CD4-positive, alpha-beta T cell treated with Interleukin-4 for 4 hours (primary cell): ENCODE data around the gene ARFRP1.

Experiments used
- DNase-seq: peaks from one replicate; pipeline ENCODE4 v3.0.0-alpha.2; 2020

Gene ARFRP1

DNA sequence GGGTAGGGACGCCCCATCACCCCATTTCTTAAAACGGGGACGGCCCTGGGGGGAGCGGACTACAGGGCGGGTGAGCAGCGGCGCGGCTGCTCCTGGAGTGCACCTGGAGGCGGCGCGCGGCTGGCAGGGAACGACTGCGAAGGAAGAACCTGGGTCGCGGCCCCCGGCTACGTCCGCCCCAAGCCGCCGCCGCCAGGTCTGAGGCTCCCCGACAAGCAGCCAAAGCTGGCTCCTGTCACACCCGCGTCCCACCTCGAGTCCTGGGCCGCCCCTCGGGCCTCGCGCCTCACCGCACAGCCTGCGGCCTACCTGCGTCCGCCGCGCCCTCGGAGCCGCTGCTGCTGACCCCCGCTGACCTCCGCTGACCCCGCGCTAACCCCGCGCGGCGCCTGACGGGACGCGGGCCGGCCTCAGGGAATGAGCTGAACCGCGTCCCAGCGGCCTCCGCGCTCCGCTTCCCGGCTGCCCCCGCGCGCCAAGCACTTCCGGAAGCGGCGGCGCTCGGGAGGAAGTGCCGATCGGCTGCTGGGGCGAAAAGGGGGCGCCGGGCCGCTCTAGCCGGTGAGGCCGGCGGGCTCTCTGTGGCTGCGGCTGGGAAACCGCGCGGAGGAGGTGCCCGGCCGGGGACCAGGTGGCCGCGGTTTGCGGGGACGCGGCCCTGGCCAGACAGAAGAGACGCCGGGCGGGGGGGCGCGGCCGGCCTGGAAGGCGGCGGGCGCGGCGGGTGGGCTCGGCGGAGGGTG is at the start of gene ARFRP1, which contains the start of gene ZGPAT:
ARFRP1 (minus strand) TSS at position 419 of the 743 bp plus-strand sequence. CDS start 885 bp downstream, outside the sequence.
ZGPAT (plus strand) TSS at position 482 of the 743 bp plus-strand sequence. CDS start 542 bp downstream, outside the sequence.
- DNase-seq = peak; percentile 87

GRCh38 chr20:63756648-63756991 is 48.8 kb upstream of the ARFRP1 start:
- DNase-seq = no peak

DNA sequence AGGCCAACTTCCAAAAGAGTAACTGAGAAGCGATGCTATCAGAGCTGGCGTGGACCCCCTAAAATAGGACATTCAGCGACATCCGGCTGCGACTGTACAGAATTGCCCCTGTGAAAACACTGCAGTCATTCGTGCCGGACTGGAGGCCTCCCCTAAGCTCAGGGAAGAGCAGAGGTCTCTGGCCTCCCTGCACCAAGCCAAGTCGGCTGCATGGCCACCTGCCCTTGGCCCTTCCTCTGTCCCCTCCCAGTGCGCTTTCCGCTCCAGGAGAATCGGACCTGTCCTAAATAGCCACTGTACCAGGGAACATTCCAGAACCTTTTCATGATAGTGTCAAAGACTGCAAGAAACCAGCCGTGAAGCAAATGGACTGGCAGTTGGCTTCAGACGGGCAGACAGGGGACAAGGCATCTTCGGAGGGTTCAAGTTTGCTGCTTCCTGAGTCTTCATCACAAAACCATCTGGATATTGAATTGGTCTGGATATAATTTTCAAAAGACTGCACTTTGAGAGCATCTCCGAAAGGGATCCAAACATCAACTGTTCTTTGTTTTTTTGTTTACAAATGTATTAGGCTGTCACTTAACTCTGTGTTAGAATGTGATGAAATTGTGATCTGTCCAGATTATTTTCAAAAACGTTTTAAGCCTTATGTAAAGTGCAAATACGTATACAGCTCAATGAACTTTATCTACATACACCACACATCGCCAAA is 48.3 kb upstream of the ARFRP1 start:
- DNase-seq = no peak

GRCh38 chr20:63754008-63754407 is 46.2 kb upstream of the ARFRP1 start:
- no peak for DNase-seq

DNA sequence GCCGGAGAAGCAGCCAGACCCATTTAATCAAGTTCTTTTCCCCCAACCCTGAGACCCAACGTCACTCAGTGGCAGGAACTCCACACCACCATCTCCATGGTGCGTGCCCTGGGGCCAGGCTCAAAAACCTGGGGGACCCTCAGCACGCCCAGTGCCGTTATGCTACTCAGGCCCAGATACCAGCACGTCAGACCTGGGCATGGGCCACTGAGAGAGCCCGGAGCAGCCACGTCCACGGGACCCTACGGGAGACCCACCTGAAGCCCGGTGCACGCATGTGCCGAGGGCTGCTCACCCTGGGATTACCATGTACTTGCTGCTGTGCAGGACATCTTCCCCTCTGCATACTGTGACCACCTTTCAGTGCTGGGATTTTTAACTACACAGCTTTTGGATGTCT is 45.6 kb upstream of the ARFRP1 start:
- no peak for DNase-seq

- DNase-seq = no peak
Observed at GRCh38 chr20:63752411-63753101, 44.8 kb upstream of the ARFRP1 start.

DNA sequence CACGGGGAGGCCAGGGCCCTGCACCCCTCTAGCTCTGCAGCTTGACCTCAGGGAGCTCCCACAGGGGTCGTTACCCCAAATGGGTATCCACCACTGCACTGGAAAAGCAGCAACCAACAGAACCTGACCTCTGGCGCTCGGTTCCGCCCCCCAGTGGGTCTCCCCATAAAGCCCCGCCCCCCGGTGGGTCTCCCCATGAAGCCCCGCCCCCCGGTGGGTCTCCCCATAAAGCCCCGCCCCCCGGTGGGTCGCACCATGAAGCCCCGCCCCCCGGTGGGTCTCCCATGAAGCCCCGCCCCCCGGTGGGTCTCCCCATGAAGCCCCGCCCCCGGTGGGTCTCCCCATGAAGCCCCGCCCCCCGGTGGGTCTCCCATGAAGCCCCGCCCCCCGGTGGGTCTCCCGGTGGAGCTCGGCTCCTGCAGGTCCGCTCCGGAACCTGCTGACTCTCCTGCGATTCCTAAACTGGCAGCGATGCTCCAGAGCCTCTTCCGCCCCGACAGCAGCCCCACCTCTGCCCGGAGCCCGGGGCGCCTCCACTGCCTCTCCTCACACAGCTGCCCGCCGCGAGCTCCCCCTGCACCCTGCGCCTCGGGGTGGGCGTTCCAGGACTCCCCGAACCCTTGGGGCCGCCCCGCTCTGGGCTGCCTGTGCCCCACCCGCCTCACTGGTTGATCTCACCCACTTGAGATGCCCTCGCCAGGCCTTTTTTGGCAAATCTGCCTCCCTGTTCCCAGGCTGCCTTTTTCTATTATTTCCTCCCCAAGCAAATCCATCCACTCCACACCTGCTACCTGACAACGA is 43.9 kb upstream of the ARFRP1 start:
- DNase-seq = no peak

DNA sequence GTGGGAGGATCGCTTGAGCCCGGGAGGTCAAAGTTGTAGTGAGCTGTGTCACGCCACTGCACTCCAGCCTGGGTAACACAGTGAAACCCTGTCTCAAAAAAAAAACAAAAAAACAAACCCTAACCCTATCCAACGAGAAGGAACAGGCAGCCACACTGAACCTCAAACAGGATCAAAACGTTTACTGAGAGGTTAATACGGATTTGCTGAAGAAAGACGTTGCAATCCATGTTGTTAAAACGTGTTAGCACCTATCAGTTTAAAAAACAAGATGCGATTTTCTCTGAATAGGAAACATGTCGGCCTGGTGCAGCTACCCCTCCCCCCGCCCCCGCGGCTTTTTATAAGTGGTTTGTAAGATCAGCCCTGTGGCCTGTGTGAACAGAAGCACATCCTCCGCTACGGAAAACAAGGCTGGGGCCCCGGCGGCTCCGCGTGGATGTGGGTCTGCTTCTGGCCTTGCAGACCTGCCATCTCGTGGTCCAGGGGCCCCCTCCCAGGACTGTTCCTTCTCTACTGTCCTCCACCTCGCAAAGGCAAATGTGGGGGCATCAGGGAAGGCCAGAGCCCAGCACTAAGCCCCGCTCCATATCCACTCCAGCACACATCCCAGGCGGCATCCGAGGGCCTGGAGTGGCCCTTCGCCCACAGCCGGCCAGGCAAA is 43.2 kb upstream of the ARFRP1 start:
- peak; percentile 57 for DNase-seq

- DNase-seq = no peak
Observed at GRCh38 chr20:63749597-63750508, 42.1 kb upstream of the ARFRP1 start.

DNA sequence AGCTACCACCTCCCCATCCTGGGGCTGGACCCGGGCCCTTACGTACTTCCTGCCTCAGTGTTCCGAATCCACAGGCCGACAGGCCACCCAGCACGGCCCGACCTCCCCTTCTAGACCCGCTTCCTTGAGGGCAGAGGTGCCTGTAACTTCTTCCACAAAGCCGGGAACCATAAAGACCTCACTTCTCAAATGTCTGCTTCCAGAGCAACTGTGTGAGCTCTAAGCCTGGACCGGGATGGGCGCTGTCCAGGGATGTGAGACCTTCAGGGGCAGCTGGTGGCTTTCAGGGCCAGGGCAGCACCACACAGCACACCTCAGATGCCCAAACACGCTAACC is 41.1 kb upstream of the ARFRP1 start:
- no peak for DNase-seq

DNA sequence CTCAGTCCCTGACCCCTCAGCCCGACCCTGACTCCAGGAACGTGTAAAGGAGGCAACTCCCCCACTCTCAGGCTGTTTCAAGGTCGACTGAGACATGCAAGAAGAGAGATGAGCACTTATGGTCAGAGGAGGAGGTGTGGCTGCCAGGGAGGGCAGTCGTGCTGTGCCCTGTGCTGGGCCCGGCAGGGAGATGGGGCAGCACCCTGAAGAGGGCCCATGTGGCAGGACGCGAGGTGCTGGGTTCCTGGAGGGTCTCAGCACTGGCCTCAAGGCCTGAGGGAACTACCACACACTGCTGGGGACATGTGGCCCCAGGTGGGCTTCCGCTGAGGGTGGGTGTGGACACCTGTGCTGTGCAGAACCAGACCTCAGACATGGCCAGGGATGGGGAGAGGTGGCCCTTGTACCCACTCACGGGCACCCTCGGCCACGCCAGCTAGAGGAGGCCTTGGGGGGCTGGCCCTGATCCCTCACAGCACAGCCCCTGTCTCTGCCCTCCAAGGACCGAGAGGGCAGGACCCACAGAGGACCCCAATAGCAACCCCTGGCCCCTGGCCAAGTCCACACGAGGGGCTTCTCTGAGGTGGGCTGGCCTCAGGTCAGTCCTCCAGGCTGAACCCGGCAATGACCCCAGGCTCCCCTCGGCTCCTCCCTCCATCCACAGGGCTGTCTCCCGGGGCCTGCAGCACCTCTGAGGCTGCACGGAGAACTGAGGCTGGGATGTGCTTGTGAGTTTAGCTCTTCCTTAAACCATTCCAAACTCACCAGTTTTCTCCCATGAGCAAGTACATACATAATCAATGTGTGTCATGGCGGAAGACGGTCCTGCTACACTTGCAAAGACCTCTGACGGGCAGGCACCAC is 40.5 kb upstream of the ARFRP1 start:
- no peak for DNase-seq

DNA sequence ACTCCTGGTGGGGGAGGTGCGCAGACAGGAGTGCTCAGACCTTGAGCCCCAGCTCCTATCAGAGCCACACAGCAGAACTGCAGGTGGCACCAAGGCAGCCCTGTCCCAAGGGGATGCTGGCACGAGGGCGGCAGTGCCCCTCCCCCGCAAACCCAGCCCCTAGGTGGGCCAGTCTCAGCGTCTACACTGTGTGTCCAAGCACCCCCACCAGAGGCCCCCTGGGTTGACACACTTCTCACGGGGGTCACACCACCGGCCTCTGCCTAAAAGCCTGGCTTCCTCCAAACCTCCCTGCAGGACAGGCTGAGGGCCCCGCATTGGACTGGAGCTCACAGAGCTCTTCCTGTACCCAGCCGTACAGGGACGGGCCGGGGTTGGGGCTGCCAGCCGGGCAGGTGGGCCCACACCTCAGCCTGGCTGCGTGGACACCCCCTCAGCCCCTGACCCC is 39.9 kb upstream of the ARFRP1 start:
- DNase-seq = no peak

DNA sequence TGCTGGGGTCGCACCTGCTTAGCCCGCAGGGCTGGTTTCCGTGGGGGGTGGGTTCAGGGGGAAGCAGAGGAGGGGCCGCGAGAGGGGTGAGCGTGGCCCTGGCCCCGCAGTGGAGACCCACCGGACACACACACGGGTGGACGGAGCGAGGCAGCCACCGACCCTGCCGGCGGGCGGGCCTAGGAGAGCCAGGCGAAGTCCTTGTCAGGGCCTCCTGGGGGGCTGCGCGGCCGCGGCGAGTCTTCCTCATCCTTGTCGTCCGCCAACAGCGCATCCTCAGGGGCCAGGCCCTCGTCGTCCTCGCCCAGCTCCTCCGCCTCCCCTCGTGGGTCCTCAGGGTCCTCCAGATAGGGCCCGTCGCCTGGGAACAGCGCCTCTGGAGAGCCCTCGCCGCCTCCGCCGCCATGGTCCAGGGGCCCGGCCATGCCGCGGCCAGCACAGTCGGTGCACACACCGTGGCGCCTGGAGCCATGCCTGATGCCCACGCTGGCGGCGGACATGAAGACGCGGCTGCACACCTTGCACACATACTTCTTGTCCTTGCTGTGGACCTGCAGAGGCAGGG is 39.1 kb upstream of the ARFRP1 start:
- no peak for DNase-seq

GRCh38 chr20:63745961-63746731 is 38.4 kb upstream of the ARFRP1 start:
- DNase-seq = no peak

DNA sequence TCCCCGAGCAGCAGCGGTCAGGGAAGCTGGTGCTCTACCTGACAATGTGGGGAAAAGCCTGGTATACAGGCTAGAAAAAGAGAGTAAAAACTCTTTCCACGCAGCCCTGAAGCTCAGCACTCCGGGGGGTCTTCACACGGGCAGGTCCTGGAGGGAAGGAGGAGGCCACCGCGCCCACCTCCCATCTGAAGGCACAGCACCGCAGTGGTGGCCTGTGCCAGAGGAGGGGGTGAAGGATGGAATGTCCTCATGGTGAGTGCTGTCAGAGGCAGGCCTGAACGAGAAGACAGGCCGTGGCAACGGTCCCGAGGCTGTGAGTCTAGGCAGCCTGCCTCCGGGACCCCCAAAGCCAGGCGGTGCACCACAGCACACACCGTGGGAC is 37.6 kb upstream of the ARFRP1 start:
- DNase-seq = no peak

GRCh38 chr20:63744574-63745423 is 37.0 kb upstream of the ARFRP1 start:
- no peak for DNase-seq

DNA sequence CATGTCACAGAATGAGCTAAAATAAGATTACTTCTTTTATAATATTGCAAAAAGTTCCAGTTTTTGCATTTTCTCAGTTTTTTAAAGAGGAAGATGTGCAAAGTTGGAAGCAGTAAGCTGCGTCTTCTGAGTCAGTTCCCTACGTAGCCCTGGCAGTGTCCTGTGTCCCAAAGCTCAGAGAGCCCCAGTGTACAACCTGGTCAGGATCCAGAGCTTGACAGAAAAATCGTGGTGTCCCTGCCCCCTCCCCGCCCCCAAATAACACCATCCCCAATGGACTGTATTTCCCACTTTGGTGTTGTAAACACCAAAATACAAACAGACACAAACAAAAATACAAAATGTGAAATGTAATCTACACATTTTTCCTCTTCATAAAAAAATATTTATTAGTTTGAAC is 36.4 kb upstream of the ARFRP1 start:
- DNase-seq = no peak
